GM12891 (cell line): ENCODE measurements around the gene CAMSAP3.
"Not testable (repeated sequence)": the region's sequence is repeated elsewhere in the genome, so short reads cannot be mapped to it uniquely, and the experiment has no call there.

ENCODE experiments used
- DNase-seq: peaks from one replicate; pipeline ENCODE4 v3.0.0; 2011; ENCODE audit warnings: low spot score; ENCODE audit not compliant: insufficient read length
- FAIRE-seq: peaks from 2 replicates; lab custom pipeline; 2011; peaks lifted over from hg19 to GRCh38; lab: Jason Lieb, UNC
- PAX5 ChIP-seq: IDR thresholded peaks from 2 replicates; pipeline ENCODE4 v1.6.1; 2011; ENCODE audit warnings: low read length, moderate library complexity, mild to moderate bottlenecking; ENCODE audit not compliant: insufficient read depth, severe bottlenecking
- POLR2A ChIP-seq: IDR thresholded peaks from 2 replicates; pipeline ENCODE4 v1.6.1; 2011; ENCODE audit warnings: low read depth, low read length, control low read depth
- POLR2AphosphoS5 ChIP-seq: IDR thresholded peaks from 2 replicates; pipeline ENCODE4 v1.6.1; 2011; ENCODE audit warnings: low read depth, low read length, control low read depth
- POU2F2 ChIP-seq: IDR thresholded peaks from 2 replicates; pipeline ENCODE4 v1.6.1; 2011; ENCODE audit warnings: low read depth, mild to moderate bottlenecking, control low read depth, low read length, moderate library complexity
- SPI1 ChIP-seq: IDR thresholded peaks from 2 replicates; pipeline ENCODE4 v1.6.1; 2011; ENCODE audit warnings: low read depth, low read length, control low read depth
- TAF1 ChIP-seq: IDR thresholded peaks from 2 replicates; pipeline ENCODE4 v1.6.1; 2011; ENCODE audit warnings: low read depth, low read length, control low read depth

The CAMSAP3 gene

DNA sequence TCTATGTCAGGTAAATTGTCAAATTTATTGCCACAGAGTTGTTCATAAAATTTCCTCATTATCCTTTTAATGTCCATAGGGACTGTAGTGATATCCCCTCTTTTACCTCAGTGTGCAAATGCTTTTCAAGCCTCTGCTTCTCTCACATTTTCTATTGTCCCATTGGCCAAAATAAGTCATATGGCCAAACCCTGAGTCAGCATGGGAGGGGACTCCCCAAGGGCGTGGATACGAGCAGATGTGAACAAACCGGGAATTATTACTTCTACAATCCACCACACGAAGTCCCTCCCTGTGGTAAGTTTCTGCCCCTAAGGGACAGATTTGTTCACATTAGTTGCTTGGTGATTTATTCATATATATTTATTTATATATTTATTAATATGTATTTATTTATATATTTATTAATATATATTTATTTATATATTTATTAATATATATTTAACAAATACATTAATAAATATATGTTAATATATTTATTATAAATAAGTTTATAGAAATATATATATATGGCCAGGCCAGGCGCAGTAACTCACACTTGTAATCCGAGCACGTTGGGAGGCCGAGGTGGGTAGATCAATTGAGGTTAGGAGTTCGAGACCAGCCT lies 20.1 kb upstream of the CAMSAP3 start:
- no peak for DNase-seq
- no peak for FAIRE-seq
- TF ChIP-seq POLR2AphosphoS5, result no peak
- no peak for TF ChIP-seq TAF1
- no peak for TF ChIP-seq POLR2A
- no peak for TF ChIP-seq POU2F2
- TF ChIP-seq PAX5, result no peak
- TF ChIP-seq SPI1, result no peak

GRCh38 chr19:7577422-7577821 lies 18.2 kb upstream of the CAMSAP3 start:
- FAIRE-seq, DNase-seq: not testable (repeated sequence)

GRCh38 chr19:7578127-7578526 lies 17.5 kb upstream of the CAMSAP3 start:
- FAIRE-seq (no peak), DNase-seq (no peak)
- TF ChIP-seq TAF1 (no peak), PAX5 (no peak), POU2F2 (no peak), POLR2A (no peak), POLR2AphosphoS5 (no peak), SPI1 (no peak)

DNA sequence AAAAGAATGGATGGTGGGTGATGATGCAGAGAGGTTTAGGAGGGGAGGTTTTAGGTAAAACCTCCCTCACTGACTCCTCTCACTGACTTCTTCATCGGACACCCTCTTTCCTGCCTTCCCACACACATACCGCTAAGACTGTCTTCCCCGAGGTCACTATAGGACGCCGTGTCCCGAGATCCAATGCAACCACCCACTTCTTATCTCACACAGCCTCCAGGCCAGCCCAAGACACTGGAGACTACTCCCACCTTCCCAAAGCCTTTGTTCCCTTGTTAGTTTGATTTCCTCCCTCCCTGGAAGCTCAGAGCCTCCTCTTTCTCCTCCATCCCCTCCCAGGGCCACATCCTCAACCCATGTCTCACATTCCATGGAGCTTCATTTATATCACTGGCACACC lies 16.5 kb upstream of the CAMSAP3 start:
- no peak for FAIRE-seq
- DNase-seq, result no peak
- TF ChIP-seq POU2F2 (no peak), PAX5 (no peak), POLR2A (no peak), POLR2AphosphoS5 (no peak), TAF1 (no peak), SPI1 (no peak)

- no peak for FAIRE-seq
- TF ChIP-seq SPI1, result no peak
- TF ChIP-seq POU2F2, result no peak
- TF ChIP-seq POLR2A, result no peak
- no peak for TF ChIP-seq POLR2AphosphoS5
- no peak for TF ChIP-seq PAX5
- no peak for TF ChIP-seq TAF1
- no peak for DNase-seq
Measured at GRCh38 chr19:7582446-7582845, 13.2 kb upstream of the CAMSAP3 start.

GRCh38 chr19:7589822-7590221 lies 5.8 kb upstream of the CAMSAP3 start:
- no peak for FAIRE-seq
- TF ChIP-seq POU2F2 (no peak), PAX5 (no peak)
- DNase-seq, result no peak

GRCh38 chr19:7590256-7590655 lies 5.4 kb upstream of the CAMSAP3 start:
- TF ChIP-seq PAX5 (no peak), TAF1 (no peak), POU2F2 (no peak), POLR2AphosphoS5 (no peak), SPI1 (no peak), POLR2A (no peak)
- FAIRE-seq (no peak), DNase-seq (no peak)

- FAIRE-seq, result no peak
- peak; percentile 21 for DNase-seq
- TF ChIP-seq SPI1 (no peak), POLR2AphosphoS5 (no peak), TAF1 (no peak), PAX5 (no peak), POLR2A (no peak), POU2F2 (no peak)
Measured at GRCh38 chr19:7596211-7596937, 711 bp downstream of the CAMSAP3 start.

- TF ChIP-seq SPI1 (no peak), TAF1 (no peak), POU2F2 (no peak), PAX5 (no peak), POLR2AphosphoS5 (no peak), POLR2A (no peak)
- FAIRE-seq (no peak), DNase-seq (no peak)
Measured at GRCh38 chr19:7597689-7598088, 2.0 kb downstream of the CAMSAP3 start.

DNA sequence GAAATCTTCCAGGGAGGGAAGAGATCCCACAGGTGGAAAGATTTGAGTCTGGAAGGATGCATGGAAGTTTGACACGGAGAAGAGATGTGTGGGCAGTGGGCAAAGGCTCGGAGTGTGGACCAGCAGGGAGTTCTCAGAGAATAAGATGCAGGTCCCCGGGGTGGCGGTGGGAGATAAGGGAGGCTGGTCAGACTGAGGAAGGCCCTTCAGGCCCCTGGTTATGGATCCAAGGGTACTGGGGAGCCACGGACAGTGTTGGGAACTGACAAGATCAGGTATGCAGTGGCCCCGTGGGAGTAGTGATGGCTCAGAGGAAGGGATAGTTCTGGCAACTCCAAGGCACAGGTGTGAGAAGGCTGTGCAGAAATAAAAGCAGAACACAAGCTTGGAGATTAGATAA lies 2.5 kb downstream of the CAMSAP3 start:
- TF ChIP-seq PAX5, result no peak
- TF ChIP-seq SPI1, result no peak
- TF ChIP-seq POLR2A, result no peak
- TF ChIP-seq TAF1, result no peak
- TF ChIP-seq POU2F2, result no peak
- no peak for TF ChIP-seq POLR2AphosphoS5
- DNase-seq (no peak), FAIRE-seq (no peak)
